Right lobe of liver (tissue), 4 donors: ENCODE data around the gene DDX53.

ENCODE experiments used
- POLR2A ChIP-seq: fragments of 450-650 bp; IDR thresholded peaks from one replicate; pipeline ENCODE4 v1.6.1; 2017; ENCODE audit warnings: antibody characterized with exemption, mild to moderate bottlenecking
- TF ChIP-seq, protein P1 (sequence below), 4 donors: fragments of 200-600 bp in 3 of 4; fragments of 450-650 bp in 1 of 4; IDR thresholded peaks; one replicate each; pipeline versions ENCODE4 v1.5.1 to v1.8.0; 2016 to 2022; ENCODE audit warnings: antibody characterized with exemption in 4 of 4, mild to moderate bottlenecking in 2 of 4
- donor health status: DM: no; HTN: no; CAD: no.
- donor health status: DM: no; HTN: no; CAD: no.
- donor health status: DM: no; HTN: yes; CAD: no.

DNA sequence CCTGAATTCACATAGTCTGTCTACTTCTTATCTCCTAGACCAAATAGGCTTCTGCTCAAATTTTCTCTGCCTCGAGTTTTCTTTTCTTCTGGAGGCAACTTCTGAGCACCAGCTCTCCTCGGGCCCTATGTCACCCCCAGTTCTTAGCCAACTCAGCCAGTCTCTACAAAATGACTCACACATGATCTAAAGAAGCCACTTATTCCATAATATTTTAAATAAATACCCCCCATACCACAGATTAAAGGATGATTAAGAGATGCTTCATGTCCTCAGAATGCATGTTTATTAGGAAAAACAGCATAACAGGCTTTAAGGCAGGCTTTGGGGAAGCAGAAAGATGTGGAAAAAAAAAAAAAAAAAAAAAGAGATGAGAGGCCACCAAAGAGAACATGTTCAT lies 36.6 kb upstream of the DDX53 start:
- TF ChIP-seq, protein P1, sequence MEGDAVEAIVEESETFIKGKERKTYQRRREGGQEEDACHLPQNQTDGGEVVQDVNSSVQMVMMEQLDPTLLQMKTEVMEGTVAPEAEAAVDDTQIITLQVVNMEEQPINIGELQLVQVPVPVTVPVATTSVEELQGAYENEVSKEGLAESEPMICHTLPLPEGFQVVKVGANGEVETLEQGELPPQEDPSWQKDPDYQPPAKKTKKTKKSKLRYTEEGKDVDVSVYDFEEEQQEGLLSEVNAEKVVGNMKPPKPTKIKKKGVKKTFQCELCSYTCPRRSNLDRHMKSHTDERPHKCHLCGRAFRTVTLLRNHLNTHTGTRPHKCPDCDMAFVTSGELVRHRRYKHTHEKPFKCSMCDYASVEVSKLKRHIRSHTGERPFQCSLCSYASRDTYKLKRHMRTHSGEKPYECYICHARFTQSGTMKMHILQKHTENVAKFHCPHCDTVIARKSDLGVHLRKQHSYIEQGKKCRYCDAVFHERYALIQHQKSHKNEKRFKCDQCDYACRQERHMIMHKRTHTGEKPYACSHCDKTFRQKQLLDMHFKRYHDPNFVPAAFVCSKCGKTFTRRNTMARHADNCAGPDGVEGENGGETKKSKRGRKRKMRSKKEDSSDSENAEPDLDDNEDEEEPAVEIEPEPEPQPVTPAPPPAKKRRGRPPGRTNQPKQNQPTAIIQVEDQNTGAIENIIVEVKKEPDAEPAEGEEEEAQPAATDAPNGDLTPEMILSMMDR (IDR thresholded peaks at IDR 0.05): no peak
- TF ChIP-seq POLR2A: no peak
